Stromal cell of bone marrow (primary cell): ENCODE results near the gene RNF181.
"Not testable (repeated sequence)": the region's sequence is repeated elsewhere in the genome, so short reads cannot be mapped to it uniquely, and the experiment has no call there.

ENCODE experiments used
- DNase-seq: peaks from one replicate; pipeline ENCODE4 v3.0.0-alpha.2; 2012; ENCODE audit warnings: low read depth

RNF181 gene

DNA sequence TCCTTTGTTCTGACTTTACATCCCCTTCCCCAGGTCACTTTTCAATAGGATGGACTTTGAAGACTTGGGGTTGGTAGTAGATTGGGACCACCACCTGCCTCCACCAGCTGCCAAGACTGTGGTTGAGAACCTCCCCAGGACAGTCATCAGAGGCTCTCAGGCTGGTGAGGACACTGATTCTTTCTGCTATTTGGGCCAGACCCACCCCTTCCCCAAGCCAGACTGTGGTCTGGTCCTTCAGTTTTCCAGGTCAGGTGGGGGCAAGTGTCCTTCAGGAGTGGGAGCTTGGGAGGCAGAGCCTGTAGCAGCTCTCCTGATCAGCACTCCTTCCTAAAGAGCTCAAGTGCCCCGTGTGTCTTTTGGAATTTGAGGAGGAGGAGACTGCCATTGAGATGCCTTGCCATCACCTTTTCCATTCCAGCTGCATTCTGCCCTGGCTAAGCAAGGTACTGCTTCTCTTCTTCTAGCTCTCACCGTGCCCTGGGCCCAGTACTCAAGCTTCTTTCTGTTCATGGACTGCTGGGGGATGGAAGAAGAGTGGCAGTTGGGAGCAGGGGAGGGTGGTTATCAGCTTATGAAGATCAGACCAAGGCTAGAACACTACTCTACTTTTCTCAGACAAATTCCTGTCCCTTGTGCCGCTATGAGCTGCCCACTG, 1.1 kb downstream of the RNF181 start:
- no peak for DNase-seq

GRCh38 chr2:85597241-85597640, 1.7 kb downstream of the RNF181 start:
- no peak for DNase-seq

GRCh38 chr2:85598594-85599340, 3.2 kb downstream of the RNF181 start:
- DNase-seq, result no peak

DNA sequence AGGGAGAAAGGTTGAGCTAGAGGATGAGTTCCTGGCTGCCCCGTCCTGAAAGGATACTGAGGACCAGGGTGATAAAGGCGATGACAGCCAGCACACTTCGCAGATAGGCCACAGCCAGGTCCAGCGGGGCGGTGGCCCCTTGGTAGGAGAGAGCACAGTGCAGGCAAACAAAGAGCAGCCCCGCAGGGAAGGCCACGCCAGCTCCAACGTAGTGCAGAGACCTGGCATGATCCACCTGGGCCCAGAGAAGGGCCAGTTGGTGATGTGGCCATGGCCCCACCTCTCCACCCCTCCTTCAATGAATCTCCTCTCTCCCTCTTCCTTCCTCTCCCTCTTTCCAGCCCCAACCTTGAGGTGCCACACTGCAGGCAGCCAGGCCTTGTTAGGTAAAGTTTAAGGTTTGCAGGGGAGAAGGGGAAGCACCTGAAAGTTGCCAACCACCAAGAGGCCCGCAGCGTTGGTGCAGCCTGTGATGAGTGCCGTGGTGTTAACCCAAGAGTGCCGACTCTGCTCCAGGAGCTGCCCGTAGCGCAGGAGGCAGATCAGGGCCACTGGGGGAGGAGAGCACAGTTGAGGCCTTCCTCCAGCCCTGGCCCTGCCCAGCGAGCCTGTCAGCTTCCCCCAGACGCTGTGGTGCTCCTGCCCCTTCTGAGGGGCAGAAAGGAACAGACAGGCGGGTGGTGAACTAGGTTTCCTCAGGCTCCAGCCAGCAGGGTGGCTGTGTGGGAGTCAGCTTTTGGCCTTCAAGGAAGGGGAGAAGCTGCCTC, 4.1 kb downstream of the RNF181 start:
- DNase-seq, result no peak

DNA sequence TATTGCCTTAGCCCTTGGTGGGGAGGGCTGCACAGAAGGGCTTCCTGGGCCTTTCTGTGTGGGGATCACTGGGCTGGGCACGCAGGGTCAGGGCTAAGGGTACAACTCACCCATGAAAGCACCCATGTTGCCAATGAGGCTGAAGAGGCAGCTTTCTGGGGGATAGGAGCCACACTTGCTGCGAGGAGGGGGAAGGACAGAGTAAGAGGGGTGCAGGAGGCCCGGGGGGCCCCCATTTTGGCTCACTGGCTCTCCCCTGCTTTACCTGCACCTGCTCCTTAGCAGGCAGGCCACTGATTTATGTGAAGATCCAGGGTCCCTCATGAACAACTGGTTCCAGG, 4.7 kb downstream of the RNF181 start:
- DNase-seq, result no peak

DNA sequence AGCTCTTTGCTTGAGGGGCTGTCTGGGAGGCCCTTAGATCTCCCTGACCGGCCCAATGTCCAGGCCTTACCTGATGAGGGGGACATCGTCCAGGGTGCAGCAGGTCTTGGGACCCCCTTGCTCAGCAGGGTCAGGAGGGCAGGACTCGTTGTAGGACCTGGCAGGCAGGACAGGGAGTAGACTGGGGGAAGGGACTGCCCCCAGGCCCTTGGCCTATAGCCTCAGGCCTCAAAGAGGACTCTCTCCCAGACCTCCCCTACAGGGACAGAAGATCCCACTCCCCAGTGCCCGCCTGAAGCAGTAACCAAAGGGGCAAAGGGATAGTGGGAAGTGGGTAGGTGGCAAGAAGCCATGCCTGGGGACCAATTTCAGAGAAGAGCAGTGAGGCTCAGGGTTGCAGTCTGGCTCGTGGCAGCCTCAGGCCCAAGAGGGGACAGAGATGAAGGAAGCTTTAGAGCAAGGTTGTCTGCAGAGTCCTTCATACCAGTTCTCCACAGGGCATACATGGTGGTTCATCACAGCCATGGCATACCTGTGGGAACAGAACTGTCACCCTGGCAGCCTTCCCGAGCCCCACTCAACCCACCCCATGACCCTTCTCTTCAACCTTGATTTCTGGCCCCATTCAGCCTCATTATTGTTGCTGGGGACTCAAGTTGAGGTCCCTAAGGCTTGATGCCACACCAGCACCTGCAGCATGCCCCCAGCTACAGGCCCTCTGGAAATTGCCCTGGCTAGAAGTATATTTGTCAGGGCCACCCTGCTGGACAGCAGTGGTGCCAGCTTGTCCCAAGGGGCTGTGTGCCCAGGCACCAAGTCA, 5.6 kb downstream of the RNF181 start:
- no peak for DNase-seq

- DNase-seq, result no peak
These were observed 6.4 kb downstream of the RNF181 start for GRCh38 chr2:85601771-85602475.

- peak; percentile 90 for DNase-seq
These were observed 7.1 kb downstream of the RNF181 start, which contains the start of gene TMEM150A for GRCh38 chr2:85602476-85603234. Gene TMEM150A (minus strand): TSS chr2:85602698. CDS start chr2:85601948, 750 bp downstream.

GRCh38 chr2:85604133-85604444, 8.5 kb downstream of the RNF181 start:
- DNase-seq, result not testable (repeated sequence)

- DNase-seq, result no peak
These were observed 9.2 kb downstream of the RNF181 start for GRCh38 chr2:85604568-85605339.

DNA sequence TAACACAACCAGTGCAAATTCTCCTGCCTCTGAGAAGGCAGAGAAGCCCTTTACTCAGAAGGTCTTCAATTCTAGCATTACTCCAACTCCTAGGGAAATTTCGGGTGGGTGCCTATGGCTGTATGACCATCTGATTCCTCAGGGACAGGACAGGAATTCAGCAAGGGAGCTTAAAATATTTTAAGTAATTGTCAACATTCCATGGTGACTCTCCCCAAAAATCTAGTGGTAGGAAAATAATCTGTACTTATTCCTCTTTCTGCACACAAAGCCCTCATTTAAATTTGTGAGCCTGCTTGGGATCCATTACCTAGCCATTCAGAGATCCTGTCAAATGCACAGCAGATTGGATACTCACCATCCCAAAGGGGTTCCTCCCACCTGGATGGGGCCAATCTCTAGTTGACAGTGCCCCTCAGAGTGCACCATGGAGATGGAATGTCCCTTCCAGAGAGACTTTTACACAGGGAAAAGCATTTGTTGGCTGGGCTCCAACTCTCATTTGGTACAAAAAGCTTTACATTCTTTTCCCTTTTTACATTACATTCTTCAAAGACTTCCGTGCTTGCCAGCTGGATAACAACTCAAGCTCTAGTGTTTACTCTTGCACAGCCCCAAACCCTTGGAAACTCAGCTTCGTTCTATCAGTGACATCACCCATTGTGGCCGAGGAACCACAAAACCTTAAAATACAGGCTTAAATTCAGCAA, 10.0 kb downstream of the RNF181 start:
- peak; percentile 51 for DNase-seq

DNA sequence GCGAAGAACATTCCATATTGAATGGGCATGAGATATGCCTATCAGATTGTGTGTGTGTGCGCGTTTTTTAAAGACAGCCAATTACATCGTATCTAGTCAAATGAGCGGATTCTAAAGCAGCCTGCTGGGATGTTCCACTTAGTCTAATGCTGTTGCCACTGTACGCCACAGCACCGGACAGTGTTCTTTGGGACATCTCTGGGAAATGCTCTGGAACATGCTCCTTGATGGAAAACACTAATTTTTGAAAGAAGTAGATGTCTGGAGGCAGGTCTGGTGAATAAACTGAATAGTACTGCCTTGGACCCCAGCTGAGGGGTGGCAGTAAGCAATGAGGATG, 10.5 kb downstream of the RNF181 start:
- no peak for DNase-seq

- DNase-seq, result no peak
These were observed 12.0 kb downstream of the RNF181 start for GRCh38 chr2:85607268-85608215.

GRCh38 chr2:85611217-85611704, 15.7 kb downstream of the RNF181 start:
- DNase-seq, result no peak

GRCh38 chr2:85611705-85612587, 16.4 kb downstream of the RNF181 start, which contains the start of gene C2orf68:
Gene C2orf68 (minus strand): TSS chr2:85612066. CDS start chr2:85611984, 82 bp downstream.
- peak; percentile 74 for DNase-seq

GRCh38 chr2:85613717-85614515, 18.4 kb downstream of the RNF181 start:
- no peak for DNase-seq
